Activated CD4-positive, alpha-beta T cell treated with anti-CD3 and anti-CD28 coated beads, Interleukin-2, amount 50 U/mL, for 4 hours (primary cell): ENCODE results near the gene KRTAP13-3.

Source experiments
- DNase-seq, 2 experiments: peaks; one replicate each; pipeline ENCODE4 v3.0.0-alpha.2; 2020

The KRTAP13-3 gene

GRCh38 chr21:30425826-30426225 lies at the start of gene KRTAP13-3:
Gene KRTAP13-3, minus strand, starts transcription at chr21:30425926. Its CDS starts 14 bp downstream, at chr21:30425912.
- no peak for DNase-seq

DNA sequence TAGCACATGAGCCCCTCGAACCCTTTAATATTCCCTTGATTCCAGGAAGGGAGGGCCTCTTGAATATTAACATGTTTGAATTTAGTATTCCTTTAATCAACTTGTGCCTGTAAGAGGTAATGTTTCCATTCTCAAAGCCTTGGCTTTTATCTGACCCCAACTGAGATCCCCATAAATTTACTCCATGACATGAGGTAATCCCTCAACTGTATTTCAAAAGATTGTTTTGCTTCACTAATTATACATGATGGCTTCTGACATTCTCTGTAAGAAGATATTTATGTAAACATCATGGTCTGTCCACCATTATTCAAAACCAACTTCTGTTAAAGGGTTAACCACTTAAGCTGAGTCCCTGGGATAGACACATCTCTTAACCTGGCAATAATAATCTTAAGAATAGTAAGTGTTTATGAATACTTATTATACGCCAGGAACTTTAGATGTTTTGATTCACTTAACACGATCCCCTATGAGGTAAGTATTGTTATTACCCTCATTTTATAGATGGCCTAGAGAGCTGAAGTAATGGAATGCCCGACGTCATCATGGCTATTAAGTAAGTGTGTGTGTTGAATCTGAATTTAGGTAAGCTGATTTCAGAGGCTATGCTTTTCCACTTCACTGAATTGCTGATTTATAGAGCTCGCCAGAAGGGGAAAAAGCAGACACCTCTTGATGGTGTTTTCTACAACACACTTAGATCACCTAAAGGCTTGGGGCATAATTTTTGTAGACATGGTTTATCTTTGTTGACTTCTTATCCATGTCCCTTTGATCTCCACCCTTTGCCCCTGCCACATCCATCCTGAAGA lies 43.4 kb upstream of the KRTAP13-3 start:
- no peak for DNase-seq

- DNase-seq: no peak
These were observed 38.0 kb upstream of the KRTAP13-3 start for GRCh38 chr21:30463713-30464112.

DNA sequence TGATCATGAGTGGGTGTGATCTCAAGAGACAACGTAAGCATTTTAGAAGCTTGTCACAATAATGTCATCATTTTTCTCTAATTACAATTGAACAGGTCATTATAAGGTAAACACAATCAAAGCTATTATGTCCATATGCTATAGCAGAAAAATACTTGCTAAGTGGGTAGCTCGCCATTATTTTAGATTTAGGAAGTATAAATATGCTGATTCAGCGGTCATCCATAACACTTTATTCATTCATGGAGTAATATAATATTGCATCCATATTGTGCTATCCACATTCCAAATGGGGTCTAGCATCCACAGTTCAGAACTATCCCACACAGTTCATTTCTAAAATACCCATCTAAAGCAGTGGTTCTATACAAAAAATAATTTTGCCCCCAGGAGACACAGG lies 22.8 kb upstream of the KRTAP13-3 start:
- DNase-seq: no peak

DNA sequence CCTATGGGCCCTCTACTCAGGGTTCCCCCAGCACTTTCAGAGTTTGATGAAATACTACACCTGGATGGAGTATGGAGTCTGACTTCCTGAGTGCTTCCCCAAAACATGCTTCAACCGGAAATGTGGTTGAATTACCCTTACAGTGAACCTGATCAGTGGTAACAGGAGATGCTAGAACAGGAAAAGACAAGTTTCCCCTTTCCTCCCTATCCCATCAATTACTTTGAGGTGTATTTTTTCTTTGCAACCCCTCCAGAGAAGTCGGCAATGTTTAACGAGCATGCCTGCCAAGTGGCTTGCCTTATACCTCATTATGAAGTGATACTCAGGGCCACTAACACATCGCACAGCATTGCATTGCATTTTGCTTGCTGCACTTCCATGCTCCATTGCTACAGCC lies 21.3 kb upstream of the KRTAP13-3 start:
- no peak for DNase-seq

DNA sequence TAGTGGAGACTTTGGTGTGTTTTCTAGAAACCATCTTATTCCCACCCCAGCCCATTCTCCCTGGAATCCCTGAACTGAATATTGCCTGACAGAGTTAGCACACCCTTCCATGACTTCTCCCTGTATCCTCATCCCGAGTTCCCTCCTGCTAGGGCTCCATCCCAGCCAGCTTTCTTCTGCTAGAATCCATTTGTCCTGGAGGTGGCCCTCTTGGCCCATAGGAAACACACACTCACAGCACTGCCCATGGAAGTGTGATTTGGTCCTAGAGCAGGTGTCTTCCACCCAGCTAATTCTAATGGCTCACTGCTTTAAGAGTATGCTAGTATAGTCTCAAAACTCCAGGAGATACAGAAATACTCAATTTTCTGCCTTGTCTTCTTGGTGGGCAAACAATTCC lies 18.5 kb upstream of the KRTAP13-3 start:
- no peak for DNase-seq

DNA sequence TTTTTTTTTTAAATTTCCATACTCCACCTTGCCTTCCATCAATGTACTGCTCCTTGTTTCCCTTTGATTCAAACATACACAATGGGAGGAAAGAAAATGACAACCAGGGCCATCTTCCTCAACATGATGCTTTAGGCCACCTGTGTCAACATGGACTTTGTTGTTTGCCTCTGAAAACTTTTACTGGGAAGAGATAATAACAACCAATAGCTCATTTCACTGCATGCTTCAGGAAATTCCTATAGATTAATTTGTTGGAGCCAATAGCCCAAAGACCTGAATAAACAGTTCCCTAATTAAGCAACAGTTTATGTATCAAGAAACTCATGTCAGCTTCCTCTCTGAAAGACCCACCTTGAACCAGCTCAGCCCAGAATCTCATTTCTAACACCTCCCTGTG lies 17.5 kb upstream of the KRTAP13-3 start:
- no peak for DNase-seq

DNA sequence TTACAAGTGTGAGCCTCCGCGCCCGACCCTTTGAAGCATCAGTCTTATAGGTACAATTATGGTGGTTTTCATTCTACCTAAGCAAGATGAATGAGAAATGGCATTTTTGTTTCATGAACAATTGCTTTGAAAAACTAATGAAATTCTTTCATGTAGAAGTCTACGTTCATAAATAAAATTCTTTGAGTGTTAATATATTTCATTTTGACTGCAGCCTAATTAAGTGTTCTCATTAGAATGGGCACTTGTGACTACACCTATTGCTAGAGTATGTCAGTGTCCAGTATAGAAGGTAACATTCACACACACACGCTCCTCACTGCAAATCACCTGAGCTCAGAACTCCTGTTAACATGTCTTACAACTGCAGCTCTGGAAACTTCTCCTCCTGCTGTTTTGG lies 14.2 kb upstream of the KRTAP13-3 start, which contains the start of gene KRTAP15-1:
TSS of gene KRTAP15-1 (plus strand) at position 301 of the 400 bp plus-strand sequence. CDS start at position 354, 53 bp downstream.
- no peak for DNase-seq

- DNase-seq: no peak
These were observed 11.4 kb upstream of the KRTAP13-3 start for GRCh38 chr21:30437010-30437565.

DNA sequence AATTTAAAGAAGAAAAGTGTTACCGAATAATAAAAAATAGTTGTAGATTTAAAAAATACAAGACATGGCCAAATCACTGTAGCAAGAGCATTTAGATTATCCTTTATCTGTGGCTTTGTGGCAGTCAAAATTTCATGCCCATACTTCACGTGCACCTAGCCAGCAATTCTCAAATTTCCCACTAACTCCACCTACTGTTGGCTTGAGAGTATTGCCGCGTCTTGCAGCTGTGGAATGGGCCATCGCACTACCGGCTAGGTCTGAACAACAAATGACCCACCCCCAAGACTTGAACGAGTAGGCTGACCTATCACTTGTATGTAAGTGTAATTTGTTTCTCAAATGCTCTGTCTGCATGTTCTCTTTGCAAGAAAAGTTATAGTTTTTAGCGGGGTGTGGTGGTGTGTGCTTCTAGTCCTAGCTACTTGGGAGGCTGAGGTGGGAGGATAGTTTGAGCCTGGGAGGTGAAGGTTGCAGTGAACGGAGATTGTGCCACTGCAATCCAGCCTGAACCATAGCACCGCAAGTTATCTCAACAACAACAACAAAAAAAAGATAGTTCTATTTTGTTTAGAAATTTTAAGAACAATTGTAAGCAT lies 8.4 kb upstream of the KRTAP13-3 start:
- no peak for DNase-seq

- DNase-seq: no peak
These were observed 4.5 kb upstream of the KRTAP13-3 start, which contains the start of gene KRTAP13-4 for GRCh38 chr21:30430170-30430655. Gene KRTAP13-4, plus strand, starts transcription at chr21:30430220. Its CDS starts 56 bp downstream, at chr21:30430276.

GRCh38 chr21:30426731-30427130 lies 1.0 kb upstream of the KRTAP13-3 start:
- DNase-seq: no peak

- no peak for DNase-seq
These were observed 9.7 kb downstream of the KRTAP13-3 start for GRCh38 chr21:30415993-30416392.

DNA sequence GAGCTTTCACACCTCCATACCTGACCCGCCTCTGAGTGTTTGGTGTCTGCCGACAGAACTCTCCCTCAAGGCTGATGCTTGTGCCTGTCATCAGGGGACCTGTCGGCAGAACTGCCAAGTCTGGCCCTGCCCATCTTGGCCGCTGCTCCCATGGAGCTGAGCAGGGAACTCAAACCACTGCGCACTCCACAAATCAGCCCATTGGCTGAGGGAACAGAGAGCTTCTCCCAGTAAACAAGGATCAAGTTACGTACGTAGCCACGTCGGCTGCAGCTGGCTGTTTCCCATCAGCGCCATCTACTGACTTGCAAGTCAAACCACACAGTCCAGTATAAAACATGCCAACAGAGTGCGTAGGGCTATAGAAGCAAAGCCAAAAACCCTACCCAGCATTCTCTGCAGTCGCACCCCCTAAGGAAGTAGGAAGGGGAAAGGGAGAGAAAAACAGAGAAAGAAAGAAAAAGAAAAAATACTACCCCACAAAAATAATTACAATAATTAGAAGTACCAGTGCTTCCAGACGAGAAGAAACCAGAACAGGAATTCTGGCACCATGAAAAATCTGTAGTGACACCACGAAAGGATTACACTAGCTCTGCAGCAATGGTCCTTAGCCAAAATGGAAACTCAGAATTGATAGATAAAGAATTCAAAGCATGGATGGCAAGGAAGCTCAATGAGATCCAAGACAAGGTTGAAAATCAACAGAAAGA lies 16.8 kb downstream of the KRTAP13-3 start:
- DNase-seq: no peak

GRCh38 chr21:30395731-30396130 lies 30.0 kb downstream of the KRTAP13-3 start, which contains the start of gene KRTAP13-1:
Gene KRTAP13-1, plus strand, starts transcription at chr21:30396031. Its CDS starts 56 bp downstream, at chr21:30396087.
- DNase-seq: no peak

DNA sequence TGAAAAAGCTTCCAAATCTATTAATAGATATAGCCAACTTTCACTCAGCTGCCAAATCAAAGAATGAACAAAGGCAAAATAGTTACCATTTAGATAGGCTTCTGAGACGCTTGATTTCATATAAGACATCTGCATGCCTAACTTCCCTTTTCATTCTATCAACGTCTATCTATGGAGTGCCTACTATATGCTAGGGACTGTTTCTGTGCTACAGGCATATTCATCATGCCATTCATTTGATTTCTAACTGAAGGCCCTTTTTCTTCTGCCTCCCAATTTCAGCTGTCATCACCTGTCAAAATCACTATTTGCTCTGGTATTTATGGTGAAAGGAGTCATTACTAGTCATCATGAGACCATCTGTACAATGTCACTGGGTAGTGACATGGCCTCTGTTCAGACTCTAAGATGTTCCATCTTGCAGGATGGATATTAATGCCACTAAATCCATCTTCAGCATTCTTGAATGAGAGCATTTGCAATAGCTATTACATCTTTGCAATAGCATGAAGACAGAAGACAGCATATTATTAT lies 34.2 kb downstream of the KRTAP13-3 start:
- no peak for DNase-seq

- no peak for DNase-seq
These were observed 43.5 kb downstream of the KRTAP13-3 start for GRCh38 chr21:30382201-30382600.
